B cell (primary cell): ENCODE measurements around the gene CDC42. TPM values are rescaled to one million over a fixed set of nuclear protein-coding genes. Genes with fewer than 3 reads are reported as not detected.

Experiments
- ATAC-seq: fragments of 200-7000 bp; cut with Tn5 transposase; one replicate; pipeline ENCODE4 v1.10.0; 2021; ENCODE audit warnings: low read depth, mild to moderate bottlenecking, moderate number of reproducible peaks, moderate library complexity
- CTCF ChIA-PET: fragments of 350-600 bp; sonication (Branson Sonifier 250); formaldehyde crosslinking; loops from one replicate; lab custom pipeline; 2021; ENCODE audit warnings: antibody characterized with exemption, inconsistent platforms; lab: Charles Lee
- POLR2A ChIA-PET: fragments of 350-600 bp; sonication (Branson Sonifier 250); formaldehyde crosslinking; loops from one replicate; lab custom pipeline; 2021; ENCODE audit warnings: antibody characterized with exemption; lab: Charles Lee
- DNase-seq: peaks from one replicate; pipeline ENCODE4 v3.0.0; 2013
- H2AFZ ChIP-seq: 2 replicates; pipeline ENCODE4 v1.6.1; 2012; ENCODE audit warnings: mild to moderate bottlenecking, low read depth, low read length; ENCODE audit not compliant: insufficient read depth, poor library complexity, severe bottlenecking
- H3K27ac ChIP-seq, 2 donors: 1 replicate in 1 of 2; 2 replicates in 1 of 2; pipeline ENCODE4 v1.5.1; 2012 to 2013; ENCODE audit warnings: low read length in 2 of 2, mild to moderate bottlenecking in 2 of 2, moderate library complexity in 1 of 2
- H3K27me3 ChIP-seq, 4 experiments: fragments of 200-600 bp in 1 of 4; sonication (generic) in 1 of 4; replicated peaks in 1 of 4; 1 replicate in 2 of 4; 2 replicates in 2 of 4; pipeline versions ENCODE4 v1.6.1 to v1.7.0; 2013 to 2016; ENCODE audit warnings: low read length in 3 of 4, mild to moderate bottlenecking in 2 of 4, mixed read lengths in 1 of 4, moderate library complexity in 1 of 4; ENCODE audit not compliant: insufficient read depth in 4 of 4, control insufficient read depth in 3 of 4; ENCODE audit errors: control extremely low read depth in 1 of 4
- H3K36me3 ChIP-seq, 2 experiments: replicated peaks in 1 of 2; 1 replicate in 1 of 2; 2 replicates in 1 of 2; pipeline versions ENCODE4 v1.6.1 to v1.7.1; 2013; ENCODE audit warnings: low read length in 1 of 2; ENCODE audit not compliant: insufficient read depth in 2 of 2, control insufficient read depth in 1 of 2; ENCODE audit errors: control extremely low read depth in 1 of 2, extremely low read depth in 1 of 2
- H3K4me1 ChIP-seq, 2 donors: fragments of 200-600 bp in 1 of 2; sonication (generic) in 1 of 2; 1 replicate in 1 of 2; 2 replicates in 1 of 2; pipeline versions ENCODE4 v1.5.1 to v1.6.1; 2013 to 2017; ENCODE audit warnings: low read length in 2 of 2; ENCODE audit not compliant: control insufficient read depth in 2 of 2, insufficient read depth in 2 of 2
- H3K4me2 ChIP-seq: replicated peaks from 2 replicates; pipeline ENCODE3; 2012; ENCODE audit warnings: mild to moderate bottlenecking, low read depth, low read length; ENCODE audit not compliant: poor library complexity, severe bottlenecking
- H3K4me3 ChIP-seq, 5 experiments: fragments of 200-600 bp in 1 of 5; sonication (generic) in 1 of 5; 1 replicate in 3 of 5; 2 replicates in 2 of 5; pipeline versions ENCODE4 v1.5.1 to v1.7.0; 2011 to 2016; ENCODE audit warnings: low read length in 4 of 5, mild to moderate bottlenecking in 4 of 5, low read depth in 2 of 5, control low read depth in 1 of 5, moderate library complexity in 1 of 5; ENCODE audit not compliant: insufficient read depth in 1 of 5; ENCODE audit errors: control extremely low read depth in 1 of 5, extremely low read depth in 1 of 5
- H3K79me2 ChIP-seq: fragments of 200-600 bp; sonication (generic); one replicate; pipeline ENCODE4 v1.6.0; 2016; ENCODE audit warnings: low read length; ENCODE audit not compliant: control insufficient read depth, insufficient read depth
- H3K9ac ChIP-seq: fragments of 200-600 bp; sonication (generic); 2 replicates; pipeline ENCODE4 v1.6.1; 2017; ENCODE audit warnings: mild to moderate bottlenecking, low read length, moderate library complexity
- H3K9me3 ChIP-seq, 3 donors: one replicate each; pipeline versions ENCODE4 v1.6.1 to v1.7.1; 2013; ENCODE audit warnings: low read length in 2 of 3; ENCODE audit not compliant: control insufficient read depth in 2 of 3, insufficient read depth in 1 of 3; ENCODE audit errors: control extremely low read depth in 1 of 3
- H4K20me1 ChIP-seq: 2 replicates; pipeline ENCODE4 v1.6.0; 2012; ENCODE audit warnings: mild to moderate bottlenecking, low read length; ENCODE audit not compliant: insufficient read depth, control insufficient read depth, poor library complexity, severe bottlenecking
- H3K27ac Mint-ChIP-seq: one replicate; pipeline ENCODE4 v1.8.0; 2021; ENCODE audit warnings: mixed read lengths
- H3K27me3 Mint-ChIP-seq: one replicate; pipeline ENCODE4 v1.8.0; 2021; ENCODE audit warnings: mixed read lengths
- H3K4me1 Mint-ChIP-seq: one replicate; pipeline ENCODE4 v1.8.0; 2021; ENCODE audit warnings: mixed read lengths
- H3K4me3 Mint-ChIP-seq: one replicate; pipeline ENCODE4 v1.8.0; 2021; ENCODE audit warnings: mixed read lengths
- H3K9me3 Mint-ChIP-seq: one replicate; pipeline ENCODE4 v1.8.0; 2022; ENCODE audit warnings: mixed read lengths; ENCODE audit not compliant: insufficient read depth
- EZH2 ChIP-seq: IDR thresholded peaks from 2 replicates; pipeline ENCODE4 v1.6.1; 2012; ENCODE audit warnings: borderline replicate concordance, low read depth, mild to moderate bottlenecking, moderate library complexity, low read length; ENCODE audit not compliant: insufficient read depth, poor library complexity, severe bottlenecking
- WGBS: methylation state at CpG from one replicate; pipeline ENCODE4 v1.1.5; 2013; ENCODE audit warnings: missing lambda C conversion rate; ENCODE audit not compliant: insufficient coverage; 5-methylcytosine and 5-hydroxymethylcytosine counted together
- intact Hi-C: fragments of 100-400 bp; cut with micrococcal nuclease; formaldehyde crosslinking; loops from one replicate; pipeline ENCODE4 v1.10.0; 2022
- polyA plus RNA-seq: library from polyadenylated mRNA; depleted of rRNA; stranded (reverse); fragments of >200 nt; gene quantifications from 2 replicates; pipeline ENCODE4 v1.2.3, GENCODE V29; 2012
- total RNA-seq, 2 donors: library from RNA; stranded (reverse); fragments of 120-200 nt in 1 of 2; gene quantifications; 1 replicate in 1 of 2; 2 replicates in 1 of 2; pipeline versions ENCODE4 v1.2.3 to v1.2.4, GENCODE V29; 2013 to 2022
- TF ChIP-seq, protein P1 (sequence below): fragments of 200-600 bp; IDR thresholded peaks from one replicate; pipeline ENCODE4 v1.8.0; 2022; ENCODE audit warnings: antibody characterized with exemption, mild to moderate bottlenecking

The CDC42 gene
- total and polyA plus RNA-seq, 2 donors (not counting 1 experiment from before 2014, with no cell fraction given) = 111 to 202 TPM

GRCh38 chr1:22030057-22030456 lies 22.5 kb upstream of the CDC42 start:
- no peak for ATAC-seq
- no peak for DNase-seq
- ChIA-PET CTCF (interaction anchor here (1.0 kb wide), 1 partner anchor 24 kb away, joined by 3 read pairs; no protein-coding TSS in a partner anchor), POLR2A (no interaction called here)
- no peak overlapping the region for H3K9ac ChIP-seq
- Mint-ChIP-seq H3K27ac (peak overlapping the region; percentile 41), H3K4me1 (peaks cover 38% of the 10 kb centered on the region), H3K27me3 (no peaks in the 10 kb centered on the region), H3K4me3 (no peak overlapping the region), H3K9me3 (no peaks in the 10 kb centered on the region)
- no peaks in the 10 kb centered on the region for H4K20me1 ChIP-seq
- no peak overlapping the region for H3K4me2 ChIP-seq
- no peak for TF ChIP-seq EZH2
- TF ChIP-seq, protein P1, sequence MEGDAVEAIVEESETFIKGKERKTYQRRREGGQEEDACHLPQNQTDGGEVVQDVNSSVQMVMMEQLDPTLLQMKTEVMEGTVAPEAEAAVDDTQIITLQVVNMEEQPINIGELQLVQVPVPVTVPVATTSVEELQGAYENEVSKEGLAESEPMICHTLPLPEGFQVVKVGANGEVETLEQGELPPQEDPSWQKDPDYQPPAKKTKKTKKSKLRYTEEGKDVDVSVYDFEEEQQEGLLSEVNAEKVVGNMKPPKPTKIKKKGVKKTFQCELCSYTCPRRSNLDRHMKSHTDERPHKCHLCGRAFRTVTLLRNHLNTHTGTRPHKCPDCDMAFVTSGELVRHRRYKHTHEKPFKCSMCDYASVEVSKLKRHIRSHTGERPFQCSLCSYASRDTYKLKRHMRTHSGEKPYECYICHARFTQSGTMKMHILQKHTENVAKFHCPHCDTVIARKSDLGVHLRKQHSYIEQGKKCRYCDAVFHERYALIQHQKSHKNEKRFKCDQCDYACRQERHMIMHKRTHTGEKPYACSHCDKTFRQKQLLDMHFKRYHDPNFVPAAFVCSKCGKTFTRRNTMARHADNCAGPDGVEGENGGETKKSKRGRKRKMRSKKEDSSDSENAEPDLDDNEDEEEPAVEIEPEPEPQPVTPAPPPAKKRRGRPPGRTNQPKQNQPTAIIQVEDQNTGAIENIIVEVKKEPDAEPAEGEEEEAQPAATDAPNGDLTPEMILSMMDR = no peak
- H3K27me3 ChIP-seq = no peaks in the 10 kb centered on the region
- intact Hi-C loops = no loop called here
- WGBS = 100% methylated on average over 3 of the region's 4 CpGs
- H3K4me1 ChIP-seq = peaks cover 15 to 27% of the 10 kb centered on the region in 2 donors
- no peak overlapping the region for H2AFZ ChIP-seq
- no peak overlapping the region for H3K27ac ChIP-seq
- H3K4me3 ChIP-seq = no peak overlapping the region
- H3K36me3 ChIP-seq = peaks cover 0 to 8% of the 10 kb centered on the region in 2 experiments
- peaks cover 0 to 6% (median 0%) of the 10 kb centered on the region in 3 donors for H3K9me3 ChIP-seq
- peaks cover 16% of the 10 kb centered on the region for H3K79me2 ChIP-seq

DNA sequence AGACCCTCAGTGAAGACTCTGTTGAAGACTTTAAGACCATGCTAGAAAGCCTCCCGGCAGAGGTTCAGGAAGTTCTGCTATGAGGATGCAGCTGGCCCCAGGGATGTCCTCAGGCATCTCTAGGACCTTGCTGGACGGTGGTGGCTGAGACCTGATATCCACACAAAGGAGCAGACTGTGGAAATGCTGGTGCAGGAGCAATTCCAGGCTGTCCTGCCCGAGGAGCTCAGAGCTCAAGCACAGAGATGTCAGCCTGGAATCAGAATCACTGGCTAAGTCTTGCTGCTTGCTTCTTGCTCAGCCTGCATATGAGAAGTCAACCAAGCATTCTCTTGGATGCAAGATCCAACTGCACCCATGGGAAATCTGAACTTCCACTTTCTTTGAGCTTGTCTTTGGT lies 22.0 kb upstream of the CDC42 start:
- H3K27me3 ChIP-seq = no peaks in the 10 kb centered on the region
- ChIA-PET POLR2A (interaction anchor here (0.7 to 1.6 kb wide), 2 partner anchors 22 to 1589 kb away, joined by 4 to 6 read pairs; partner anchors contain the start of gene CDC42), CTCF (interaction anchor here (1.0 kb wide), 1 partner anchor 24 kb away, joined by 3 read pairs; no protein-coding TSS in a partner anchor)
- H3K4me1 ChIP-seq = peaks cover 15 to 27% of the 10 kb centered on the region in 2 donors
- no peaks in the 10 kb centered on the region for H3K9me3 Mint-ChIP-seq
- peaks cover 0 to 8% of the 10 kb centered on the region in 2 experiments for H3K36me3 ChIP-seq
- no peak overlapping the region for H3K27ac ChIP-seq
- peak overlapping the region; percentile 41 for H3K27ac Mint-ChIP-seq
- no peak for ATAC-seq
- H4K20me1 ChIP-seq = no peaks in the 10 kb centered on the region
- no peak for DNase-seq
- no peak overlapping the region for H3K9ac ChIP-seq
- no peak overlapping the region for H3K4me3 ChIP-seq
- no peak overlapping the region for H3K4me2 ChIP-seq
- H2AFZ ChIP-seq = no peak overlapping the region
- H3K4me1 Mint-ChIP-seq = peaks cover 36% of the 10 kb centered on the region
- no peak overlapping the region for H3K4me3 Mint-ChIP-seq
- H3K9me3 ChIP-seq = peaks cover 0 to 6% (median 0%) of the 10 kb centered on the region in 3 donors
- 100% methylated on average over 3 of the region's 3 CpGs for WGBS
- intact Hi-C loops = no loop called here
- TF ChIP-seq EZH2 = no peak
- TF ChIP-seq, protein P1 = no peak
- peaks cover 16% of the 10 kb centered on the region for H3K79me2 ChIP-seq
- H3K27me3 Mint-ChIP-seq = no peaks in the 10 kb centered on the region
